Activated CD4-positive, CD25-positive, alpha-beta regulatory T cell treated with anti-CD3 and anti-CD28 coated beads, Interleukin-2, amount 50 U/mL, for 24 hours (primary cell): ENCODE measurements around the gene LHFPL3.

ENCODE experiments used
- ATAC-seq, 2 donors: fragments of 150-1000 bp; cut with Tn5 transposase; one replicate each; pipeline ENCODE4 v1.10.0; 2021; ENCODE audit warnings: mild to moderate bottlenecking in 1 of 2, moderate library complexity in 1 of 2

The LHFPL3 gene

GRCh38 chr7:104371980-104372357 is 43.6 kb downstream of the LHFPL3 start:
- no peak for ATAC-seq

GRCh38 chr7:104382616-104383015 is 54.2 kb downstream of the LHFPL3 start:
- no peak for ATAC-seq

GRCh38 chr7:104386943-104387342 is 58.5 kb downstream of the LHFPL3 start:
- ATAC-seq = no peak

GRCh38 chr7:104388222-104388621 is 59.8 kb downstream of the LHFPL3 start:
- ATAC-seq = no peak

- ATAC-seq = no peak
Measured at GRCh38 chr7:104395162-104395561, 66.8 kb downstream of the LHFPL3 start.

GRCh38 chr7:104397442-104397841 is 69.0 kb downstream of the LHFPL3 start:
- no peak for ATAC-seq

- no peak for ATAC-seq
Measured at GRCh38 chr7:104408371-104408770, 80.0 kb downstream of the LHFPL3 start.

GRCh38 chr7:104410742-104411141 is 82.3 kb downstream of the LHFPL3 start:
- no peak for ATAC-seq

GRCh38 chr7:104412911-104413310 is 84.5 kb downstream of the LHFPL3 start:
- ATAC-seq = no peak

GRCh38 chr7:104414216-104414615 is 85.8 kb downstream of the LHFPL3 start:
- ATAC-seq = no peak

GRCh38 chr7:104415700-104416099 is 87.3 kb downstream of the LHFPL3 start:
- no peak for ATAC-seq

GRCh38 chr7:104416866-104417393 is 88.5 kb downstream of the LHFPL3 start:
- no peak for ATAC-seq

GRCh38 chr7:104431930-104432329 is 103.5 kb downstream of the LHFPL3 start:
- no peak for ATAC-seq

GRCh38 chr7:104434129-104434528 is 105.7 kb downstream of the LHFPL3 start:
- no peak for ATAC-seq

GRCh38 chr7:104442481-104442880 is 114.1 kb downstream of the LHFPL3 start:
- no peak for ATAC-seq

GRCh38 chr7:104444017-104444416 is 115.6 kb downstream of the LHFPL3 start:
- ATAC-seq = no peak

- ATAC-seq = no peak
Measured at GRCh38 chr7:104445393-104445792, 117.0 kb downstream of the LHFPL3 start.

GRCh38 chr7:104450861-104451260 is 122.5 kb downstream of the LHFPL3 start:
- no peak for ATAC-seq

GRCh38 chr7:104453190-104453589 is 124.8 kb downstream of the LHFPL3 start:
- ATAC-seq = no peak

- ATAC-seq = no peak
Measured at GRCh38 chr7:104458875-104459274, 130.5 kb downstream of the LHFPL3 start.

- ATAC-seq = no peak
Measured at GRCh38 chr7:104469166-104469820, 140.9 kb downstream of the LHFPL3 start.

GRCh38 chr7:104480529-104480928 is 152.1 kb downstream of the LHFPL3 start:
- ATAC-seq = no peak

GRCh38 chr7:104482362-104483037 is 154.1 kb downstream of the LHFPL3 start:
- ATAC-seq = no peak

GRCh38 chr7:104486931-104487330 is 158.5 kb downstream of the LHFPL3 start:
- ATAC-seq = no peak
